ENCODE data around the gene KCNMB1.

KCNMB1 gene

GRCh38 chr5:170388818-170389549, at the start of gene KCNMB1:
TSS of gene KCNMB1 (minus strand) at chr5:170389367. CDS start at chr5:170385447, 3,920 bp downstream.
- no peak for DNase-seq (ENCODE audit: low read depth, low spot score)
- Histone ChIP-seq H3K4me3 (no peak within 1 kb of the TSS), H3K36me3 (ENCODE audit: insufficient read depth, low read length) (no peaks in the 10 kb centered on the region), H3K27ac (no peak within 1 kb of the TSS), H3K9me3 (ENCODE audit: low read depth, low read length) (no peaks in the 10 kb centered on the region), H3K9ac (ENCODE audit: insufficient read length) (no peak within 1 kb of the TSS)
- TF ChIP-seq FOXP2 (optimal IDR thresholded peaks at IDR 0.05; ENCODE audit: control extremely low read depth, extremely low read length, insufficient read depth) (no peak), EZH2 (IDR thresholded peaks at IDR 0.05) (no peak), POLR2AphosphoS5 (IDR thresholded peaks at IDR 0.05; ENCODE audit: borderline replicate concordance, low read depth, low read length) (no peak)

- H3K36me3 ChIP-seq (ENCODE audit: insufficient read depth, low read length): no peaks in the 10 kb centered on the region
- no peak overlapping the region for H3K27ac ChIP-seq
- no peaks in the 10 kb centered on the region for H3K9me3 ChIP-seq (ENCODE audit: low read depth, low read length)
- TF ChIP-seq EZH2 (IDR thresholded peaks at IDR 0.05): no peak
- TF ChIP-seq FOXP2 (optimal IDR thresholded peaks at IDR 0.05; ENCODE audit: control extremely low read depth, extremely low read length, insufficient read depth): no peak
- no peak for TF ChIP-seq POLR2AphosphoS5 (IDR thresholded peaks at IDR 0.05; ENCODE audit: borderline replicate concordance, low read depth, low read length)
- H3K4me3 ChIP-seq: no peak overlapping the region
- DNase-seq (ENCODE audit: low read depth, low spot score): no peak
- H3K9ac ChIP-seq (ENCODE audit: insufficient read length): no peak overlapping the region
Observed at GRCh38 chr5:170438581-170438980, 49.4 kb upstream of the KCNMB1 start.

- no peaks in the 10 kb centered on the region for H3K36me3 ChIP-seq (ENCODE audit: insufficient read depth, low read length)
- no peak overlapping the region for H3K4me3 ChIP-seq
- H3K9ac ChIP-seq (ENCODE audit: insufficient read length): no peak overlapping the region
- DNase-seq (ENCODE audit: low read depth, low spot score): no peak
- no peak overlapping the region for H3K27ac ChIP-seq
- H3K9me3 ChIP-seq (ENCODE audit: low read depth, low read length): no peaks in the 10 kb centered on the region
- TF ChIP-seq FOXP2 (optimal IDR thresholded peaks at IDR 0.05; ENCODE audit: control extremely low read depth, extremely low read length, insufficient read depth): no peak
- no peak for TF ChIP-seq EZH2 (IDR thresholded peaks at IDR 0.05)
- no peak for TF ChIP-seq POLR2AphosphoS5 (IDR thresholded peaks at IDR 0.05; ENCODE audit: borderline replicate concordance, low read depth, low read length)
Observed at GRCh38 chr5:170437621-170438375, 48.6 kb upstream of the KCNMB1 start.

GRCh38 chr5:170436335-170436734, 47.2 kb upstream of the KCNMB1 start:
- no peak overlapping the region for H3K4me3 ChIP-seq
- no peaks in the 10 kb centered on the region for H3K36me3 ChIP-seq (ENCODE audit: insufficient read depth, low read length)
- H3K9me3 ChIP-seq (ENCODE audit: low read depth, low read length): no peaks in the 10 kb centered on the region
- TF ChIP-seq POLR2AphosphoS5 (IDR thresholded peaks at IDR 0.05; ENCODE audit: borderline replicate concordance, low read depth, low read length) (no peak), EZH2 (IDR thresholded peaks at IDR 0.05) (no peak), FOXP2 (optimal IDR thresholded peaks at IDR 0.05; ENCODE audit: control extremely low read depth, extremely low read length, insufficient read depth) (no peak)
- DNase-seq (ENCODE audit: low read depth, low spot score): no peak
- H3K27ac ChIP-seq: no peak overlapping the region
- H3K9ac ChIP-seq (ENCODE audit: insufficient read length): no peak overlapping the region

- H3K9ac ChIP-seq (ENCODE audit: insufficient read length): no peak overlapping the region
- H3K4me3 ChIP-seq: no peak overlapping the region
- DNase-seq (ENCODE audit: low read depth, low spot score): no peak
- TF ChIP-seq EZH2 (IDR thresholded peaks at IDR 0.05): no peak
- TF ChIP-seq POLR2AphosphoS5 (IDR thresholded peaks at IDR 0.05; ENCODE audit: borderline replicate concordance, low read depth, low read length): no peak
- TF ChIP-seq FOXP2 (optimal IDR thresholded peaks at IDR 0.05; ENCODE audit: control extremely low read depth, extremely low read length, insufficient read depth): no peak
- H3K27ac ChIP-seq: no peak overlapping the region
- H3K9me3 ChIP-seq (ENCODE audit: low read depth, low read length): no peaks in the 10 kb centered on the region
- no peaks in the 10 kb centered on the region for H3K36me3 ChIP-seq (ENCODE audit: insufficient read depth, low read length)
Observed at GRCh38 chr5:170434966-170435605, 45.9 kb upstream of the KCNMB1 start.

- no peak overlapping the region for H3K4me3 ChIP-seq
- H3K27ac ChIP-seq: no peak overlapping the region
- DNase-seq (ENCODE audit: low read depth, low spot score): no peak
- H3K36me3 ChIP-seq (ENCODE audit: insufficient read depth, low read length): no peaks in the 10 kb centered on the region
- no peaks in the 10 kb centered on the region for H3K9me3 ChIP-seq (ENCODE audit: low read depth, low read length)
- H3K9ac ChIP-seq (ENCODE audit: insufficient read length): no peak overlapping the region
- TF ChIP-seq POLR2AphosphoS5 (IDR thresholded peaks at IDR 0.05; ENCODE audit: borderline replicate concordance, low read depth, low read length) (no peak), FOXP2 (optimal IDR thresholded peaks at IDR 0.05; ENCODE audit: control extremely low read depth, extremely low read length, insufficient read depth) (no peak), EZH2 (IDR thresholded peaks at IDR 0.05) (no peak)
Observed at GRCh38 chr5:170432669-170433068, 43.5 kb upstream of the KCNMB1 start.

- DNase-seq (ENCODE audit: low read depth, low spot score): no peak
- Histone ChIP-seq H3K9me3 (ENCODE audit: low read depth, low read length) (no peaks in the 10 kb centered on the region), H3K4me3 (no peak overlapping the region), H3K36me3 (ENCODE audit: insufficient read depth, low read length) (no peaks in the 10 kb centered on the region), H3K9ac (ENCODE audit: insufficient read length) (no peak overlapping the region), H3K27ac (no peak overlapping the region)
- TF ChIP-seq POLR2AphosphoS5 (IDR thresholded peaks at IDR 0.05; ENCODE audit: borderline replicate concordance, low read depth, low read length) (no peak), FOXP2 (optimal IDR thresholded peaks at IDR 0.05; ENCODE audit: control extremely low read depth, extremely low read length, insufficient read depth) (no peak), EZH2 (IDR thresholded peaks at IDR 0.05) (no peak)
Observed at GRCh38 chr5:170431571-170431970, 42.4 kb upstream of the KCNMB1 start.

- TF ChIP-seq POLR2AphosphoS5 (IDR thresholded peaks at IDR 0.05; ENCODE audit: borderline replicate concordance, low read depth, low read length): no peak
- TF ChIP-seq EZH2 (IDR thresholded peaks at IDR 0.05): no peak
- TF ChIP-seq FOXP2 (optimal IDR thresholded peaks at IDR 0.05; ENCODE audit: control extremely low read depth, extremely low read length, insufficient read depth): no peak
- H3K27ac ChIP-seq: no peak overlapping the region
- H3K9ac ChIP-seq (ENCODE audit: insufficient read length): no peak overlapping the region
- H3K4me3 ChIP-seq: no peak overlapping the region
- H3K9me3 ChIP-seq (ENCODE audit: low read depth, low read length): no peaks in the 10 kb centered on the region
- H3K36me3 ChIP-seq (ENCODE audit: insufficient read depth, low read length): no peaks in the 10 kb centered on the region
- no peak for DNase-seq (ENCODE audit: low read depth, low spot score)
Observed at GRCh38 chr5:170430866-170431437, 41.8 kb upstream of the KCNMB1 start.
